ENCODE measurements around the gene BTBD9.

The BTBD9 gene

GRCh38 chr6:38194589-38194988 lies 445.1 kb downstream of the BTBD9 start:
- no peak for DNase-seq (ENCODE audit: low spot score)

- no peak for DNase-seq (ENCODE audit: low spot score)
Observed at GRCh38 chr6:38194282-38194572, 445.5 kb downstream of the BTBD9 start.

- no peak for DNase-seq (ENCODE audit: low spot score)
Observed at GRCh38 chr6:38193481-38194281, 446.0 kb downstream of the BTBD9 start.

GRCh38 chr6:38193051-38193450 lies 446.7 kb downstream of the BTBD9 start:
- no peak for DNase-seq (ENCODE audit: low spot score)

- no peak for DNase-seq (ENCODE audit: low spot score)
Observed at GRCh38 chr6:38192487-38192886, 447.2 kb downstream of the BTBD9 start.

- DNase-seq (ENCODE audit: low spot score) = no peak
Observed at GRCh38 chr6:38192011-38192410, 447.7 kb downstream of the BTBD9 start.

- DNase-seq (ENCODE audit: low spot score) = no peak
Observed at GRCh38 chr6:38191418-38191817, 448.3 kb downstream of the BTBD9 start.

- DNase-seq (ENCODE audit: low spot score) = no peak
Observed at GRCh38 chr6:38188677-38189335, 450.9 kb downstream of the BTBD9 start.

GRCh38 chr6:38187811-38188590 lies 451.7 kb downstream of the BTBD9 start:
- DNase-seq (ENCODE audit: low spot score) = no peak

GRCh38 chr6:38187325-38187724 lies 452.4 kb downstream of the BTBD9 start:
- DNase-seq (ENCODE audit: low spot score) = no peak

- DNase-seq (ENCODE audit: low spot score) = no peak
Observed at GRCh38 chr6:38185752-38186151, 454.0 kb downstream of the BTBD9 start.

GRCh38 chr6:38185244-38185643 lies 454.5 kb downstream of the BTBD9 start:
- DNase-seq (ENCODE audit: low spot score) = no peak

GRCh38 chr6:38184585-38185080 lies 455.1 kb downstream of the BTBD9 start:
- DNase-seq (ENCODE audit: low spot score) = no peak

- DNase-seq (ENCODE audit: low spot score) = no peak
Observed at GRCh38 chr6:38183856-38184584, 455.7 kb downstream of the BTBD9 start.

- DNase-seq (ENCODE audit: low spot score) = no peak
Observed at GRCh38 chr6:38182426-38182825, 457.3 kb downstream of the BTBD9 start.

- no peak for DNase-seq (ENCODE audit: low spot score)
Observed at GRCh38 chr6:38180586-38180985, 459.1 kb downstream of the BTBD9 start.

- DNase-seq (ENCODE audit: low spot score) = no peak
Observed at GRCh38 chr6:38179794-38180430, 459.8 kb downstream of the BTBD9 start.

- no peak for DNase-seq (ENCODE audit: low spot score)
Observed at GRCh38 chr6:38179300-38179699, 460.4 kb downstream of the BTBD9 start.

GRCh38 chr6:38178584-38178886 lies 461.2 kb downstream of the BTBD9 start:
- no peak for DNase-seq (ENCODE audit: low spot score)

GRCh38 chr6:38177882-38178583 lies 461.7 kb downstream of the BTBD9 start:
- DNase-seq (ENCODE audit: low spot score) = no peak

Measured in NAMALWA (cell line).